Stimulated activated naive CD8-positive, alpha-beta T cell treated with anti-CD3 and anti-CD28 coated beads, Interleukin-15, amount 100 ng/mL, for 72 hours (primary cell): Measurements from ENCODE around the gene CADPS.
A peak's percentile ranks its signal among the peaks of the same experiment; 100 is the strongest.

Experiments
- ATAC-seq: fragments of 150-1000 bp; cut with Tn5 transposase; 2 replicates; pipeline ENCODE4 v1.10.0; 2021; ENCODE audit warnings: mild to moderate bottlenecking, moderate library complexity
- DNase-seq, 2 donors: peaks; one replicate each; pipeline ENCODE4 v3.0.0; 2021 to 2022
- H3K27ac Mint-ChIP-seq, 2 donors: one replicate each; pipeline ENCODE4 v1.8.0; 2022; ENCODE audit warnings: mild to moderate bottlenecking in 2 of 2, mixed read lengths in 2 of 2, moderate library complexity in 2 of 2
- H3K27me3 Mint-ChIP-seq: one replicate; pipeline ENCODE4 v1.8.0; 2022; ENCODE audit warnings: mixed read lengths
- H3K4me1 Mint-ChIP-seq: one replicate; pipeline ENCODE4 v1.8.0; 2022; ENCODE audit warnings: mild to moderate bottlenecking, mixed read lengths
- H3K4me3 Mint-ChIP-seq, 2 donors: one replicate each; pipeline ENCODE4 v1.8.0; 2022; ENCODE audit warnings: mild to moderate bottlenecking in 2 of 2, mixed read lengths in 2 of 2, moderate library complexity in 1 of 2
- H3K9me3 Mint-ChIP-seq, 2 donors: one replicate each; pipeline ENCODE4 v1.8.0; 2022; ENCODE audit warnings: mixed read lengths in 2 of 2

The CADPS gene

GRCh38 chr3:62874711-62875557 is at the start of gene CADPS:
Gene CADPS, minus strand, starts transcription at chr3:62875416. Its CDS starts 387 bp downstream, at chr3:62875029.
- no peak within 1 kb of the TSS for H3K4me3 Mint-ChIP-seq
- ATAC-seq (no peak), DNase-seq (no peak)
- peaks cover 56% of the 10 kb centered on the region for H3K27me3 Mint-ChIP-seq
- peaks cover 5% of the 10 kb centered on the region for H3K4me1 Mint-ChIP-seq
- H3K27ac Mint-ChIP-seq: no peak within 1 kb of the TSS
- no peaks in the 10 kb centered on the region for H3K9me3 Mint-ChIP-seq

GRCh38 chr3:62923066-62923465 is 47.9 kb upstream of the CADPS start:
- no peak overlapping the region for H3K27ac Mint-ChIP-seq
- no peak overlapping the region for H3K4me3 Mint-ChIP-seq
- no peak for ATAC-seq
- H3K27me3 Mint-ChIP-seq: no peaks in the 10 kb centered on the region
- no peak for DNase-seq
- no peaks in the 10 kb centered on the region for H3K4me1 Mint-ChIP-seq
- no peaks in the 10 kb centered on the region for H3K9me3 Mint-ChIP-seq

- H3K27me3 Mint-ChIP-seq: no peaks in the 10 kb centered on the region
Measured at GRCh38 chr3:62922326-62922725, 47.1 kb upstream of the CADPS start.

GRCh38 chr3:62920466-62920784 is 45.2 kb upstream of the CADPS start:
- DNase-seq: no peak
- H3K4me1 Mint-ChIP-seq: no peaks in the 10 kb centered on the region
- no peak for ATAC-seq
- H3K4me3 Mint-ChIP-seq: no peak overlapping the region
- peaks cover 0 to 7% of the 10 kb centered on the region in 2 donors for H3K9me3 Mint-ChIP-seq
- no peaks in the 10 kb centered on the region for H3K27me3 Mint-ChIP-seq
- H3K27ac Mint-ChIP-seq: no peak overlapping the region

More at GRCh38 chr3:62922326-62922725, 47.1 kb upstream of the CADPS start:
- ATAC-seq (no peak), DNase-seq (no peak)
- Mint-ChIP-seq H3K4me3 (no peak overlapping the region), H3K9me3 (no peaks in the 10 kb centered on the region), H3K27ac (no peak overlapping the region), H3K4me1 (no peaks in the 10 kb centered on the region)

GRCh38 chr3:62919784-62920465 is 44.7 kb upstream of the CADPS start:
- H3K27ac Mint-ChIP-seq: no peak overlapping the region
- ATAC-seq (no peak), DNase-seq (no peak)
- peaks cover 0 to 7% of the 10 kb centered on the region in 2 donors for H3K9me3 Mint-ChIP-seq
- no peaks in the 10 kb centered on the region for H3K27me3 Mint-ChIP-seq
- no peak overlapping the region for H3K4me3 Mint-ChIP-seq
- no peaks in the 10 kb centered on the region for H3K4me1 Mint-ChIP-seq

GRCh38 chr3:62918777-62919176 is 43.6 kb upstream of the CADPS start:
- no peak overlapping the region for H3K4me3 Mint-ChIP-seq

GRCh38 chr3:62918131-62918530 is 42.9 kb upstream of the CADPS start:
- DNase-seq: no peak
- no peak for ATAC-seq
- H3K27ac Mint-ChIP-seq: no peak overlapping the region
- no peak overlapping the region for H3K4me3 Mint-ChIP-seq
- peaks cover 0 to 7% of the 10 kb centered on the region in 2 donors for H3K9me3 Mint-ChIP-seq
- no peaks in the 10 kb centered on the region for H3K27me3 Mint-ChIP-seq
- H3K4me1 Mint-ChIP-seq: no peaks in the 10 kb centered on the region

More at GRCh38 chr3:62918777-62919176, 43.6 kb upstream of the CADPS start:
- H3K27ac Mint-ChIP-seq: no peak overlapping the region
- no peaks in the 10 kb centered on the region for H3K4me1 Mint-ChIP-seq
- ATAC-seq (no peak), DNase-seq (no peak)
- no peaks in the 10 kb centered on the region for H3K27me3 Mint-ChIP-seq
- peaks cover 0 to 7% of the 10 kb centered on the region in 2 donors for H3K9me3 Mint-ChIP-seq

- Mint-ChIP-seq H3K4me1 (no peaks in the 10 kb centered on the region), H3K27me3 (peaks cover 5% of the 10 kb centered on the region), H3K27ac (no peak overlapping the region), H3K9me3 (peaks cover 6 to 8% of the 10 kb centered on the region in 2 donors), H3K4me3 (no peak overlapping the region)
- no peak for DNase-seq
- no peak for ATAC-seq
Measured at GRCh38 chr3:62911526-62911925, 36.3 kb upstream of the CADPS start.

- no peak for DNase-seq
- Mint-ChIP-seq H3K27ac (peak overlapping the region in 1 of 2 donors; percentile 37), H3K4me3 (no peak overlapping the region), H3K27me3 (peaks cover 6% of the 10 kb centered on the region), H3K9me3 (peaks cover 5 to 13% of the 10 kb centered on the region in 2 donors), H3K4me1 (no peaks in the 10 kb centered on the region)
- no peak for ATAC-seq
Measured at GRCh38 chr3:62905331-62905730, 30.1 kb upstream of the CADPS start.

GRCh38 chr3:62898530-62899496 is 23.6 kb upstream of the CADPS start:
- Mint-ChIP-seq H3K4me1 (no peaks in the 10 kb centered on the region), H3K27me3 (no peaks in the 10 kb centered on the region), H3K4me3 (no peak overlapping the region), H3K27ac (no peak overlapping the region), H3K9me3 (no peaks in the 10 kb centered on the region)
- ATAC-seq: no peak
- no peak for DNase-seq

GRCh38 chr3:62895901-62896300 is 20.7 kb upstream of the CADPS start:
- H3K9me3 Mint-ChIP-seq: no peaks in the 10 kb centered on the region
- no peaks in the 10 kb centered on the region for H3K4me1 Mint-ChIP-seq
- ATAC-seq: no peak
- H3K27me3 Mint-ChIP-seq: no peaks in the 10 kb centered on the region
- DNase-seq: no peak
- no peak overlapping the region for H3K4me3 Mint-ChIP-seq
- H3K27ac Mint-ChIP-seq: no peak overlapping the region

- Mint-ChIP-seq H3K27ac (no peak overlapping the region), H3K9me3 (no peaks in the 10 kb centered on the region), H3K4me3 (no peak overlapping the region), H3K27me3 (no peaks in the 10 kb centered on the region), H3K4me1 (no peaks in the 10 kb centered on the region)
- no peak for ATAC-seq
- no peak for DNase-seq
Measured at GRCh38 chr3:62892951-62893350, 17.7 kb upstream of the CADPS start.

- no peak for ATAC-seq
- Mint-ChIP-seq H3K9me3 (no peaks in the 10 kb centered on the region), H3K27ac (no peak overlapping the region), H3K27me3 (no peaks in the 10 kb centered on the region), H3K4me3 (no peak overlapping the region), H3K4me1 (no peaks in the 10 kb centered on the region)
- DNase-seq: no peak
Measured at GRCh38 chr3:62892045-62892444, 16.8 kb upstream of the CADPS start.

- no peak for ATAC-seq
- Mint-ChIP-seq H3K4me1 (no peaks in the 10 kb centered on the region), H3K27me3 (no peaks in the 10 kb centered on the region), H3K27ac (no peak overlapping the region), H3K4me3 (no peak overlapping the region), H3K9me3 (peaks cover 0 to 5% of the 10 kb centered on the region in 2 donors)
- no peak for DNase-seq
Measured at GRCh38 chr3:62888778-62889177, 13.6 kb upstream of the CADPS start.

GRCh38 chr3:62888180-62888579 is 13.0 kb upstream of the CADPS start:
- H3K27ac Mint-ChIP-seq: no peak overlapping the region
- DNase-seq (no peak), ATAC-seq (no peak)
- peaks cover 0 to 5% of the 10 kb centered on the region in 2 donors for H3K9me3 Mint-ChIP-seq
- H3K4me3 Mint-ChIP-seq: no peak overlapping the region
- no peaks in the 10 kb centered on the region for H3K4me1 Mint-ChIP-seq
- H3K27me3 Mint-ChIP-seq: no peaks in the 10 kb centered on the region
